Spleen (tissue), 11 donors: ENCODE measurements around the gene DDR1. TPM values are rescaled to one million over a fixed set of nuclear protein-coding genes. Genes with fewer than 3 reads are reported as not detected.
"Not testable (repeated sequence)": the region's sequence is repeated elsewhere in the genome, so short reads cannot be mapped to it uniquely, and the experiment has no call there.

Experiments used
- DNase-seq: peaks from one replicate; pipeline ENCODE4 v3.0.0-alpha.2; 2020
- H3K27ac ChIP-seq, 8 donors: fragments of 200-600 bp; sonication (generic) in 7 of 8; 1 replicate in 4 of 8; 2 replicates in 4 of 8; pipeline versions ENCODE4 v1.5.0 to v1.8.0; 2016 to 2021; ENCODE audit warnings: inconsistent platforms in 4 of 8, mild to moderate bottlenecking in 4 of 8, moderate library complexity in 1 of 8
- H3K27me3 ChIP-seq, 7 donors: fragments of 200-600 bp; sonication (generic) in 6 of 7; replicated peaks in 1 of 7; 1 replicate in 4 of 7; 2 replicates in 3 of 7; pipeline versions ENCODE4 v1.5.0 to v1.8.0; 2016 to 2021; ENCODE audit warnings: inconsistent platforms in 3 of 7, mild to moderate bottlenecking in 1 of 7
- H3K36me3 ChIP-seq, 6 donors: fragments of 200-600 bp; sonication (generic) in 5 of 6; 1 replicate in 4 of 6; 2 replicates in 2 of 6; pipeline versions ENCODE4 v1.5.0 to v1.8.0; 2016 to 2021; ENCODE audit warnings: inconsistent platforms in 2 of 6
- H3K4me1 ChIP-seq, 6 donors: fragments of 200-600 bp; sonication (generic) in 5 of 6; 1 replicate in 3 of 6; 2 replicates in 3 of 6; pipeline versions ENCODE4 v1.5.0 to v1.8.0; 2016 to 2021; ENCODE audit warnings: inconsistent platforms in 3 of 6
- H3K4me3 ChIP-seq, 8 donors: fragments of 200-600 bp; sonication (generic) in 7 of 8; 1 replicate in 4 of 8; 2 replicates in 4 of 8; pipeline versions ENCODE4 v1.5.0 to v1.8.0; 2016 to 2021; ENCODE audit warnings: inconsistent platforms in 4 of 8, mild to moderate bottlenecking in 4 of 8, moderate library complexity in 2 of 8
- H3K9me3 ChIP-seq, 8 donors: fragments of 200-600 bp; sonication (generic) in 7 of 8; 1 replicate in 4 of 8; 2 replicates in 4 of 8; pipeline versions ENCODE4 v1.5.0 to v1.8.0; 2016 to 2021; ENCODE audit warnings: inconsistent platforms in 4 of 8
- POLR2A ChIP-seq, 3 donors: fragments of 450-650 bp; IDR thresholded peaks; one replicate each; pipeline ENCODE4 v1.5.1; 2017; ENCODE audit warnings: antibody characterized with exemption in 3 of 3, mild to moderate bottlenecking in 1 of 3
- POLR2AphosphoS5 ChIP-seq, 3 donors: sonication (generic); formaldehyde crosslinking; IDR thresholded peaks; one replicate each; pipeline ENCODE4 v1.5.1; 2017; ENCODE audit warnings: antibody characterized with exemption in 3 of 3
- WGBS, 5 donors: extraction: QIAGEN DNeasy Blood & Tissue Kit in 3 of 5; methylation state at CpG; one replicate each; pipeline versions ENCODE4 v1.1.5 to v1.1.7; 2013 to 2018; 5-methylcytosine and 5-hydroxymethylcytosine counted together
- intact Hi-C: fragments of 100-400 bp; cut with DNase I; formaldehyde crosslinking; loops from one replicate; pipeline ENCODE4 v1.15.0; 2023; ENCODE audit warnings: low total_unique reads
- polyA plus RNA-seq, 3 donors: library from polyadenylated mRNA; stranded (reverse); fragments of 200-250 nt; gene quantifications; one replicate each; pipeline ENCODE4 v1.2.1, GENCODE V29; 2013
- total RNA-seq, 7 donors: library from RNA; depleted of rRNA in 3 of 7; stranded (reverse); fragments of >200 nt in 3 of 7; fragmentation: NEBNext Ultra II Directional in 4 of 7; extraction: Animal tissue kit (Norgen Biotek cat#: 25700) in 4 of 7; gene quantifications; one replicate each; pipeline versions ENCODE4 v1.1.0 to v1.2.1, GENCODE V29; 2016 to 2021
- TF ChIP-seq, protein P1 (sequence below), 11 experiments: fragments of 200-600 bp in 7 of 11; fragments of 450-650 bp in 4 of 11; sonication (generic) in 4 of 11; IDR thresholded peaks in 8 of 11; conservative IDR thresholded peaks in 3 of 11; 1 replicate in 7 of 11; 2 replicates in 4 of 11; pipeline versions ENCODE4 v1.4.0 to v1.8.0; 2016 to 2021; ENCODE audit warnings: antibody characterized with exemption in 11 of 11, inconsistent platforms in 4 of 11, mild to moderate bottlenecking in 1 of 11
- donor health status: healthy with polysubstance abuse.
- donor health status: DM: no; HTN: no; CAD: no; lungs with moderate emphysema.
- donor health status: DM: no; HTN: no; CAD: no.
- donor health status: Bipolar disorder and iron deficiency.
- donor health status: healthy.
- donor health status: DM: no; HTN: no; CAD: no.
- donor health status: DM: yes; HTN: yes; CAD: no.

The DDR1 gene
- total and polyA plus RNA-seq, 10 donors: 5.0 to 37.1 (median 17.4) TPM

DNA sequence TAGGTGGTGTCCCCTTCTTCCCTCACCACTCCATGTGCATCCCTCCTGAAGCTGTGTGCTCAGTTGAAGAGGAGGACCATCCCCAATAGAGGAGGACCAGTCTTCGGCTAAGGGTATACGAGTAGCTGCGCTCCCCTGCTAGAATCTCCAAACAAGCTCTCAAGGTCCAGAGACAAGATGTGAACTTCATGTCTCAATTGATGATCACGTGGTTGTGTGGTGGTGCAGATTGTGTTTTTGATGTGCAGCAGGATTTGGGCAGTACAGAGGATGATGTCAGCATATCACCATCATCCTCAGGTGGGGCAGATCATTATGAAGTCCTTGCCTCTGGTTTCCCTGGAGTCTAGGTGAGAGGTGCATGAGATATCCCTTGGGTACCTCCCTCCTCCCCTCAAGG is 20.0 kb upstream of the DDR1 start:
- intact Hi-C loops: no loop called here
- DNase-seq: no peak
- WGBS, 5 donors: 80 to 96% (median 83%) methylated on average over 4 of the region's 4 CpGs
- TF ChIP-seq, protein P1, sequence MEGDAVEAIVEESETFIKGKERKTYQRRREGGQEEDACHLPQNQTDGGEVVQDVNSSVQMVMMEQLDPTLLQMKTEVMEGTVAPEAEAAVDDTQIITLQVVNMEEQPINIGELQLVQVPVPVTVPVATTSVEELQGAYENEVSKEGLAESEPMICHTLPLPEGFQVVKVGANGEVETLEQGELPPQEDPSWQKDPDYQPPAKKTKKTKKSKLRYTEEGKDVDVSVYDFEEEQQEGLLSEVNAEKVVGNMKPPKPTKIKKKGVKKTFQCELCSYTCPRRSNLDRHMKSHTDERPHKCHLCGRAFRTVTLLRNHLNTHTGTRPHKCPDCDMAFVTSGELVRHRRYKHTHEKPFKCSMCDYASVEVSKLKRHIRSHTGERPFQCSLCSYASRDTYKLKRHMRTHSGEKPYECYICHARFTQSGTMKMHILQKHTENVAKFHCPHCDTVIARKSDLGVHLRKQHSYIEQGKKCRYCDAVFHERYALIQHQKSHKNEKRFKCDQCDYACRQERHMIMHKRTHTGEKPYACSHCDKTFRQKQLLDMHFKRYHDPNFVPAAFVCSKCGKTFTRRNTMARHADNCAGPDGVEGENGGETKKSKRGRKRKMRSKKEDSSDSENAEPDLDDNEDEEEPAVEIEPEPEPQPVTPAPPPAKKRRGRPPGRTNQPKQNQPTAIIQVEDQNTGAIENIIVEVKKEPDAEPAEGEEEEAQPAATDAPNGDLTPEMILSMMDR (IDR thresholded peaks at IDR 0.05 in 8 of 11, conservative IDR thresholded peaks at IDR 0.05 in 3 of 11): no peak
- TF ChIP-seq POLR2AphosphoS5 (IDR thresholded peaks at IDR 0.05): no peak
- TF ChIP-seq POLR2A (IDR thresholded peaks at IDR 0.05): no peak
- no peaks in the 10 kb centered on the region for H3K27me3 ChIP-seq
- H3K27ac ChIP-seq: no peak overlapping the region
- no peaks in the 10 kb centered on the region for H3K36me3 ChIP-seq
- H3K4me1 ChIP-seq: no peaks in the 10 kb centered on the region
- no peak overlapping the region for H3K4me3 ChIP-seq
- peaks cover 0 to 27% (median 19%) of the 10 kb centered on the region in 8 donors for H3K9me3 ChIP-seq

DNA sequence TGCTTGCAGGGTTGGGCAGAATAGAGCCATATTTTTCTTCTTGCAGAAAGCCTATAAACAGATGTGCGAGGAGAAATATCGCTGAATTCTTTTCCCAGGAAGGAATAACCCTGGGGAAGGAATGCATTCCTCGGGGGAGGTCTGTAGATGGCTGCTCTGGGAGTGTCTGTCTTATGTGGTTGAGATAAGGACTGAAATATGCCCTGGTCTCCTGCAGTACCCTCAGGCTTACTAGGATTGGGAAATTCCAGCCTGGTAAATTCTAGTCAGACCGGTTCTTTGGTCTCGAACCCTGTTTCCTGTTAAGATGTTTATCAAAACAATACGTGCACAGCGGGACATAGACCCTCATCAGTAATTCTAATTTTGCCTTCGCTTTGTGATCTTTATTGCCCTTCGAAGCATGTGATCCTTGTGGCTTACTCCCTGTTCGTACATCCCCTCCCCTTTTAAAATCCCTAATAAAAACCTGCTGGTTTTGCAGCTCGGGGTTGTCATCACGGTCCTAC is 15.0 kb upstream of the DDR1 start:
- DNase-seq, H3K27ac ChIP-seq, H3K4me3 ChIP-seq, H3K4me1 ChIP-seq, intact Hi-C loops, H3K36me3 ChIP-seq, H3K27me3 ChIP-seq: not testable (repeated sequence)
- 85 to 92% (median 90%) methylated on average over 12 of the region's 12 CpGs for WGBS, 5 donors
- peaks cover 0 to 47% (median 40%) of the 10 kb centered on the region in 8 donors for H3K9me3 ChIP-seq

DNA sequence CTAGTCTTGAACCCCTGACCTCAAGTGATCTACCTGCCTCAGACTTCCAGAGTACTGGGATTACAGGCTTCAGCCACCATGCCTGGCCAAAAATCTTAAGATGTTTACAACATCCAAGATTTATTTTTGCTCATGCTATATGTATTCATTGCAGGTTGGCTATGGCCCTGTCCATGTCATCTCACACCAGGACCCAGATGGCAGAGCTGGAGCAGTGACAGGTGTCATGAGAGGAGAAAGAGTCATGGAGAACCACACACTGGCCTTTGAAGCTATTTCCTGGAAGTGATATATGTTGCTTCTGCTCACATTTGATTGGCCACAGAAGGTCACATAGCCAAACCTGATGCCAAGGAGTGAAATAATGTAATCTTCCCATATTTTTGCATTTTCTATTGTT is 13.8 kb upstream of the DDR1 start:
- no peaks in the 10 kb centered on the region for H3K36me3 ChIP-seq
- DNase-seq: no peak
- no peak overlapping the region for H3K27ac ChIP-seq
- TF ChIP-seq POLR2AphosphoS5 (IDR thresholded peaks at IDR 0.05) (no peak), POLR2A (IDR thresholded peaks at IDR 0.05) (no peak)
- TF ChIP-seq, protein P1 (IDR thresholded peaks at IDR 0.05 in 8 of 11, conservative IDR thresholded peaks at IDR 0.05 in 3 of 11): no peak
- H3K9me3 ChIP-seq: peaks cover 0 to 47% (median 40%) of the 10 kb centered on the region in 8 donors
- H3K4me3 ChIP-seq: no peak overlapping the region
- no peaks in the 10 kb centered on the region for H3K4me1 ChIP-seq
- no peaks in the 10 kb centered on the region for H3K27me3 ChIP-seq
- intact Hi-C loops: loop anchor here (5.0 kb wide), 1 partner anchor 33 kb away; no protein-coding TSS in a partner anchor

DNA sequence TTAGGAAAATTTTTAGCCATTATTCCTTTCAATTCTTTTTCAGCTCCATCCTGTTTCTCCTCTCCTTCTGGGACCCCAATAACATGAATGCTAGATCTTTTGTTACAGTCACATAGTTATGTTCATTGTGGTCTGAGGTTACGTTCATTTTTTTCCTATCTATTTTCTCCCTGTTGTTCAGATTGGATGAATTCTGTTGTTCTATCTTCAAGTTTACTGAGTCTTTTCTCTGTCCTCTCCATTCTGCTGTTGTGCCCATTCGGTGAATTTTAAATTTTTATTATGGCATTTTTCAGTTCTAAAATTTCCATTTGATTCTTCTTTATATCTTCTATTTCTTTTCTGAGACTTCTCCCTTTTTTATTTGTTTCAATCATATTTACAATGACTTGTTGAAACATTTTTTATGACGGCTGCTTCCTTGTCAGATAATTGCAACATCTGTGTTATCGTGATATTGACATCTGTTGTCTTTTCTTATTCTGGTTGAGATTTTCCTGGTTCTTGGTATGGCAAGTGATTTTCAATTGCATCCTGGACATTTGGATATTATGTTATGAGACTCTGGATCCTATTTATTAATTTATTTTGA is 12.6 kb upstream of the DDR1 start:
- TF ChIP-seq POLR2A (IDR thresholded peaks at IDR 0.05) (no peak), POLR2AphosphoS5 (IDR thresholded peaks at IDR 0.05) (no peak)
- TF ChIP-seq, protein P1 (IDR thresholded peaks at IDR 0.05 in 8 of 11, conservative IDR thresholded peaks at IDR 0.05 in 3 of 11): no peak
- H3K27ac ChIP-seq: no peak overlapping the region
- peaks cover 0 to 47% (median 40%) of the 10 kb centered on the region in 8 donors for H3K9me3 ChIP-seq
- intact Hi-C loops: loop anchor here (5.0 kb wide), 1 partner anchor 34 kb away; no protein-coding TSS in a partner anchor
- no peak overlapping the region for H3K4me3 ChIP-seq
- WGBS, 5 donors: 75 to 87% (median 80%) methylated on average over 4 of the region's 4 CpGs
- H3K4me1 ChIP-seq: peaks cover 0 to 11% (median 0%) of the 10 kb centered on the region in 6 donors
- H3K27me3 ChIP-seq: no peaks in the 10 kb centered on the region
- no peaks in the 10 kb centered on the region for H3K36me3 ChIP-seq
- no peak for DNase-seq
